Natural killer cell (primary cell): Measurements from ENCODE around the gene FGFR2. TPM values are rescaled to one million over a fixed set of nuclear protein-coding genes. Genes with fewer than 3 reads are reported as not detected.

Experiments
- ATAC-seq, 3 donors: fragments of 150-1000 bp in 2 of 3; fragments of 200-7000 bp in 1 of 3; cut with Tn5 transposase; 1 replicate in 1 of 3; 2 replicates in 2 of 3; pipeline ENCODE4 v1.10.0; 2021; ENCODE audit warnings: mild to moderate bottlenecking in 2 of 3, moderate library complexity in 2 of 3
- DNase-seq, 2 donors: peaks; one replicate each; pipeline versions ENCODE4 v3.0.0 to v3.0.0-alpha.2; 2013 to 2021; ENCODE audit warnings: mixed read lengths in 1 of 2
- H3K27ac ChIP-seq: one replicate; pipeline ENCODE4 v1.5.1; 2013; ENCODE audit warnings: mild to moderate bottlenecking, low read length
- H3K27me3 ChIP-seq: one replicate; pipeline ENCODE4 v1.6.1; 2013; ENCODE audit warnings: low read length; ENCODE audit not compliant: control insufficient read depth, insufficient read depth
- H3K36me3 ChIP-seq: one replicate; pipeline ENCODE4 v1.6.1; 2013; ENCODE audit warnings: low read length; ENCODE audit not compliant: control insufficient read depth, insufficient read depth
- H3K4me1 ChIP-seq: one replicate; pipeline ENCODE4 v1.6.1; 2013; ENCODE audit warnings: low read length; ENCODE audit not compliant: control insufficient read depth, insufficient read depth
- H3K4me3 ChIP-seq: one replicate; pipeline ENCODE4 v1.5.1; 2013; ENCODE audit warnings: low read length
- H3K9me3 ChIP-seq: one replicate; pipeline ENCODE4 v1.6.1; 2013; ENCODE audit warnings: low read length; ENCODE audit not compliant: control insufficient read depth, insufficient read depth
- H3K27ac Mint-ChIP-seq, 2 donors: one replicate each; pipeline ENCODE4 v1.8.0; 2022; ENCODE audit warnings: mild to moderate bottlenecking in 2 of 2, mixed read lengths in 2 of 2, moderate library complexity in 1 of 2
- H3K27me3 Mint-ChIP-seq, 2 donors: one replicate each; pipeline ENCODE4 v1.8.0; 2022; ENCODE audit warnings: low read depth in 2 of 2, mixed read lengths in 2 of 2
- H3K36me3 Mint-ChIP-seq: one replicate; pipeline ENCODE4 v1.8.0; 2022; ENCODE audit warnings: mixed read lengths
- H3K4me1 Mint-ChIP-seq, 2 donors: one replicate each; pipeline ENCODE4 v1.8.0; 2022; ENCODE audit warnings: mixed read lengths in 2 of 2
- H3K4me3 Mint-ChIP-seq: one replicate; pipeline ENCODE4 v1.8.0; 2022; ENCODE audit warnings: mild to moderate bottlenecking, moderate library complexity, mixed read lengths
- H3K9me3 Mint-ChIP-seq, 2 donors: one replicate each; pipeline ENCODE4 v1.8.0; 2022; ENCODE audit warnings: mixed read lengths in 2 of 2
- WGBS: methylation state at CpG from one replicate; pipeline ENCODE4 v1.1.7; 2013; ENCODE audit warnings: missing lambda C conversion rate; ENCODE audit not compliant: insufficient coverage; 5-methylcytosine and 5-hydroxymethylcytosine counted together
- intact Hi-C: fragments of 100-400 bp; cut with micrococcal nuclease; formaldehyde crosslinking; loops from one replicate; pipeline ENCODE4 v1.14.2; 2022
- total RNA-seq, 4 donors: library from RNA; stranded (reverse); fragments of 120-200 nt in 1 of 4; gene quantifications; one replicate each; pipeline versions ENCODE4 v1.2.3 to v1.2.4, GENCODE V29; 2013 to 2022
- TF ChIP-seq, protein P1 (sequence below): fragments of 200-600 bp; IDR thresholded peaks from one replicate; pipeline ENCODE4 v1.8.0; 2022; ENCODE audit warnings: antibody characterized with exemption

The FGFR2 gene
- total RNA-seq, 3 donors from 2014 or later (not counting 1 experiment from before 2014, with no cell fraction given), result 0.72 to 5.6 TPM; not detected in 1

DNA sequence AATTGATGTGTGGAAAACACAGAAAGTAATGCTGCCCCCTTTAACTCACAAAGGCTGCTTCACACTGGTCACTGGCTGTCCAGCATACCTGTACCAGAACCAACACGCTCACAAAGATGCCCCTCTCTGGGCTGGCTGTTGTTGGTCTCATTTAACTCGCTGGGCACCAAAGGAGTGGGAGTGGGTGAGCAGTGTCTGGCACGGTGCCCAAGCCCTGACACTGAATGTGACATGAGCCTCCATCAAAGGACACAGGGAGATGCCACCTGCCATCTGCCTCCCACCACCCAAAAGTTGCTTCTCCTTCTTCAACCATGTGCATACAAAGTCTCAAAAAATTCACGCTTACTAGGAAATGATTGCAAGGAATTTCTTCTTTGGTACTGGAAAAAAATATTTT, 86.8 kb downstream of the FGFR2 start:
- Mint-ChIP-seq H3K27me3 (peaks cover 0 to 3% of the 10 kb centered on the region in 2 donors), H3K4me1 (no peaks in the 10 kb centered on the region), H3K4me3 (no peak overlapping the region), H3K9me3 (no peaks in the 10 kb centered on the region), H3K27ac (no peak overlapping the region), H3K36me3 (no peaks in the 10 kb centered on the region)
- no peaks in the 10 kb centered on the region for H3K36me3 ChIP-seq
- H3K4me3 ChIP-seq, result no peak overlapping the region
- no peak for DNase-seq
- ATAC-seq, result no peak
- no peak overlapping the region for H3K27ac ChIP-seq
- TF ChIP-seq, protein P1, sequence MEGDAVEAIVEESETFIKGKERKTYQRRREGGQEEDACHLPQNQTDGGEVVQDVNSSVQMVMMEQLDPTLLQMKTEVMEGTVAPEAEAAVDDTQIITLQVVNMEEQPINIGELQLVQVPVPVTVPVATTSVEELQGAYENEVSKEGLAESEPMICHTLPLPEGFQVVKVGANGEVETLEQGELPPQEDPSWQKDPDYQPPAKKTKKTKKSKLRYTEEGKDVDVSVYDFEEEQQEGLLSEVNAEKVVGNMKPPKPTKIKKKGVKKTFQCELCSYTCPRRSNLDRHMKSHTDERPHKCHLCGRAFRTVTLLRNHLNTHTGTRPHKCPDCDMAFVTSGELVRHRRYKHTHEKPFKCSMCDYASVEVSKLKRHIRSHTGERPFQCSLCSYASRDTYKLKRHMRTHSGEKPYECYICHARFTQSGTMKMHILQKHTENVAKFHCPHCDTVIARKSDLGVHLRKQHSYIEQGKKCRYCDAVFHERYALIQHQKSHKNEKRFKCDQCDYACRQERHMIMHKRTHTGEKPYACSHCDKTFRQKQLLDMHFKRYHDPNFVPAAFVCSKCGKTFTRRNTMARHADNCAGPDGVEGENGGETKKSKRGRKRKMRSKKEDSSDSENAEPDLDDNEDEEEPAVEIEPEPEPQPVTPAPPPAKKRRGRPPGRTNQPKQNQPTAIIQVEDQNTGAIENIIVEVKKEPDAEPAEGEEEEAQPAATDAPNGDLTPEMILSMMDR, result no peak
- no peaks in the 10 kb centered on the region for H3K27me3 ChIP-seq
- no peaks in the 10 kb centered on the region for H3K9me3 ChIP-seq
- intact Hi-C loops, result no loop called here
- 81% methylated on average over 3 of the region's 4 CpGs for WGBS
- H3K4me1 ChIP-seq, result no peaks in the 10 kb centered on the region

- H3K4me3 Mint-ChIP-seq, result no peak overlapping the region
- Histone ChIP-seq H3K4me1 (no peaks in the 10 kb centered on the region), H3K9me3 (no peaks in the 10 kb centered on the region), H3K4me3 (no peak overlapping the region), H3K27me3 (no peaks in the 10 kb centered on the region), H3K27ac (no peak overlapping the region), H3K36me3 (no peaks in the 10 kb centered on the region)
- intact Hi-C loops, result no loop called here
- H3K27me3 Mint-ChIP-seq, result peaks cover 0 to 3% of the 10 kb centered on the region in 2 donors
- DNase-seq (no peak), ATAC-seq (no peak)
- H3K9me3 Mint-ChIP-seq, result no peaks in the 10 kb centered on the region
- H3K27ac Mint-ChIP-seq, result no peak overlapping the region
- TF ChIP-seq, protein P1, result no peak
- 82% methylated on average over 13 of the region's 14 CpGs for WGBS
- no peaks in the 10 kb centered on the region for H3K36me3 Mint-ChIP-seq
- no peaks in the 10 kb centered on the region for H3K4me1 Mint-ChIP-seq
Measured at GRCh38 chr10:121510201-121510771, 88.0 kb downstream of the FGFR2 start.

DNA sequence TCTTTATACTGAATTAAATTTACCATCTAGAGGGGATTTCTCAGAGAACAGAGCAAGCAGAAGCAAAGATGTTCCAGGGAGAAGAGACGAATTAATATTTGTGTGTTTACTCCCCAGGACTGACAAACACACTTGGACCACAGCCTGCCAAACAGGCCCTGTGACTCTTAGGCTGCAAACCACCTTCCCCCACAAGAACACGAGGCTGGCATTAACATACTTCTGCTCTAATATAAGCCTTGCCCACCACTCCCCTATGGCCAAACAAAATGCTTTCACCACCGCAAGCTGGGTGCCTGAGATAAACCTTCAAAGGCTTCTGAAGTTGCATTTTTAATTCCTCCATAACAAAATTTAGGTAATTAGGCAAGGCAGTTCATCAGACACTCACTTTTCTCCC, 88.4 kb downstream of the FGFR2 start:
- TF ChIP-seq, protein P1, result no peak
- Mint-ChIP-seq H3K4me3 (no peak overlapping the region), H3K36me3 (no peaks in the 10 kb centered on the region), H3K4me1 (no peaks in the 10 kb centered on the region), H3K27me3 (peaks cover 0 to 3% of the 10 kb centered on the region in 2 donors), H3K9me3 (no peaks in the 10 kb centered on the region), H3K27ac (no peak overlapping the region)
- no peak overlapping the region for H3K4me3 ChIP-seq
- intact Hi-C loops, result no loop called here
- ATAC-seq (no peak), DNase-seq (no peak)
- H3K9me3 ChIP-seq, result no peaks in the 10 kb centered on the region
- no peaks in the 10 kb centered on the region for H3K4me1 ChIP-seq
- H3K36me3 ChIP-seq, result no peaks in the 10 kb centered on the region
- no peak overlapping the region for H3K27ac ChIP-seq
- H3K27me3 ChIP-seq, result no peaks in the 10 kb centered on the region
- WGBS, result 85% methylated on average over 3 of the region's 3 CpGs

DNA sequence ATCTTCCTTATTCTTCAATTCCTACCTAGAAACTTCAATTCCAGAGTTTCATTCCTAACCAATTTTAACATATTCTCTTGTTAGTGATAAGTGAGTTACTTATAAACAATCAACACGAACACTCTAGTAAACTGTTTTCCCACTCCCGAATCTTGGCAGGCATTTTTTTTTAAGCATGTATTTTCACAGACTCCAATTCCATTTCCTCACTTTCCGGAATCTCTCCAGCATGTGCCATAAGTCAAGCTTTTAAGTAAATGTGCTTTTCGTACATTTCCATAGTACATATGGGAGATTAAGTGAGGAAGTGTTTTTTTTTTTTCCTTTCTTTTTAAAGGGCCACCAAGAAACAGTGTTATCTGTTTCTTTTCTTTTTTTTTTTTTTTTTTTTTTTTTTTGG, 89.1 kb downstream of the FGFR2 start:
- 92% methylated on average over 2 of the region's 4 CpGs for WGBS
- Histone ChIP-seq H3K4me3 (no peak overlapping the region), H3K27me3 (no peaks in the 10 kb centered on the region), H3K27ac (no peak overlapping the region), H3K4me1 (no peaks in the 10 kb centered on the region), H3K36me3 (no peaks in the 10 kb centered on the region), H3K9me3 (no peaks in the 10 kb centered on the region)
- no peak overlapping the region for H3K27ac Mint-ChIP-seq
- TF ChIP-seq, protein P1, result no peak
- no peaks in the 10 kb centered on the region for H3K36me3 Mint-ChIP-seq
- no peaks in the 10 kb centered on the region for H3K9me3 Mint-ChIP-seq
- peaks cover 0 to 3% of the 10 kb centered on the region in 2 donors for H3K27me3 Mint-ChIP-seq
- no peak overlapping the region for H3K4me3 Mint-ChIP-seq
- intact Hi-C loops, result no loop called here
- ATAC-seq (no peak), DNase-seq (no peak)
- H3K4me1 Mint-ChIP-seq, result no peaks in the 10 kb centered on the region
